ENCODE measurements around the gene FOXK2.

The FOXK2 gene

GRCh38 chr17:82489851-82490511 is 29.6 kb upstream of the FOXK2 start:
- no peak overlapping the region for H3K4me3 ChIP-seq (ENCODE audit: low read depth, low read length)

GRCh38 chr17:82490512-82491195 is 28.9 kb upstream of the FOXK2 start:
- no peak overlapping the region for H3K4me3 ChIP-seq (ENCODE audit: low read depth, low read length)
- TF ChIP-seq CTCF (IDR thresholded peaks at IDR 0.05; ENCODE audit: borderline replicate concordance, insufficient read depth, low read depth, low read length) = no peak

More at GRCh38 chr17:82489851-82490511, 29.6 kb upstream of the FOXK2 start:
- TF ChIP-seq CTCF (IDR thresholded peaks at IDR 0.05; ENCODE audit: borderline replicate concordance, insufficient read depth, low read depth, low read length) = no peak

DNA sequence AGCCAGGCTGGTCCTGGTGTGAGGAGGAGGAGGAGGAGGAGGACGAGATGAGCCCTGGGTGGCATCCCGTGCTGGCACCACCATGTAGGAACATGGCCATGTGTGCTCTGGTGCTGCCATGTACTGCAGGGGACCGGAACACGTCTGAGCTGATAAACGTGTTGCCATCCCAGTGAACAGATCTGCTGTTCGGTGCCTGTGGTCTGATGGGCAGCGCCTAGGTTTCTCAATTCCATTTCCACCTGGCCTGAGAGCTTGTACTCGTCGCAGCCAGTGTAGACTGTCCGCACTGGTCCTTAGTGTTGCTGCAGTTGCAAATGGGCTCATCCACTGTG is 28.4 kb upstream of the FOXK2 start:
- no peak for TF ChIP-seq CTCF (IDR thresholded peaks at IDR 0.05; ENCODE audit: borderline replicate concordance, insufficient read depth, low read depth, low read length)
- H3K4me3 ChIP-seq (ENCODE audit: low read depth, low read length) = no peak overlapping the region

DNA sequence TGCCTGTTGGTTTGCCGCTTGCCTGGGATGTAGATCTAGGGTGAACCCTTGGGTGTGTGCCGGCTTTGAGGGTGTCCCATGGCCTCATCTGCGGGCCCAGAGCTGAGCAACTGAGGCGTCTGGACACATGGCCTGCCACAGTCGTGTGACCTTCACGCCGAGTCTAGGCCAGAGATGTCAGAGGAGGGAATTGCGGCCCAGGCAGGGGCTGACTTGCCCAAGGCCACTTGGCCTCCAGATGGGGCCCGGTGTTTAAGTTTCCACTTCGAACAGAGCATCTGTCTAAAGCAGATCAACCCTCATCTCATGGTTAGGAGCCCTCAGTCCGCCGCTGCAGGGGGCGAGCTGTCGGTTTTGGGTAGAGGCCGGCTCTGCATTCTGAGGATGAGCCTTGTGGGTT is 28.0 kb upstream of the FOXK2 start:
- no peak for TF ChIP-seq CTCF (IDR thresholded peaks at IDR 0.05; ENCODE audit: borderline replicate concordance, insufficient read depth, low read depth, low read length)

GRCh38 chr17:82492643-82493225 is 26.8 kb upstream of the FOXK2 start:
- no peak for TF ChIP-seq CTCF (IDR thresholded peaks at IDR 0.05; ENCODE audit: borderline replicate concordance, insufficient read depth, low read depth, low read length)
- no peak overlapping the region for H3K4me3 ChIP-seq (ENCODE audit: low read depth, low read length)

More for the DNA sequence above, 28.0 kb upstream of the FOXK2 start:
- H3K4me3 ChIP-seq (ENCODE audit: low read depth, low read length) = no peak overlapping the region

GRCh38 chr17:82493226-82493781 is 26.2 kb upstream of the FOXK2 start:
- no peak overlapping the region for H3K4me3 ChIP-seq (ENCODE audit: low read depth, low read length)
- no peak for TF ChIP-seq CTCF (IDR thresholded peaks at IDR 0.05; ENCODE audit: borderline replicate concordance, insufficient read depth, low read depth, low read length)
